Body of pancreas (tissue), 4 donors: ENCODE results near the gene PHF13. TPM values are rescaled to one million over a fixed set of nuclear protein-coding genes. Genes with fewer than 3 reads are reported as not detected.

Experiments used
- ATAC-seq: fragments of 150-250 bp; one replicate; pipeline ENCODE4 v1.9.1; 2016
- DNase-seq, 4 donors: peaks; one replicate each; pipeline ENCODE4 v3.0.0-alpha.2; 2019
- H3K27ac ChIP-seq, 4 donors: fragments of 200-600 bp; sonication (generic); 1 replicate in 3 of 4; 2 replicates in 1 of 4; pipeline versions ENCODE4 v1.5.1 to v1.6.1; 2016 to 2019; ENCODE audit warnings: mild to moderate bottlenecking in 1 of 4, mixed read lengths in 1 of 4, moderate library complexity in 1 of 4
- H3K27me3 ChIP-seq, 2 donors: fragments of 200-600 bp; sonication (generic); one replicate each; pipeline ENCODE4 v1.6.0; 2016; ENCODE audit warnings: mild to moderate bottlenecking in 1 of 2
- H3K36me3 ChIP-seq, 2 donors: fragments of 200-600 bp; sonication (generic); replicated peaks in 1 of 2; 2 replicates each; pipeline ENCODE4 v1.5.1; 2016; ENCODE audit warnings: low read depth in 2 of 2; ENCODE audit not compliant: insufficient read depth in 1 of 2
- H3K4me1 ChIP-seq: fragments of 200-600 bp; sonication (generic); one replicate; pipeline ENCODE4 v1.6.0; 2016
- H3K4me3 ChIP-seq, 2 donors: fragments of 200-600 bp; sonication (generic); 1 replicate in 1 of 2; 2 replicates in 1 of 2; pipeline ENCODE4 v1.5.1; 2016 to 2019
- H3K9me3 ChIP-seq, 3 donors: fragments of 200-600 bp; sonication (generic); 1 replicate in 2 of 3; 2 replicates in 1 of 3; pipeline ENCODE4 v1.5.1; 2016
- POLR2A ChIP-seq, 3 donors: fragments of 450-650 bp; IDR thresholded peaks; one replicate each; pipeline ENCODE4 v1.6.1; 2016; ENCODE audit warnings: antibody characterized with exemption in 3 of 3, mild to moderate bottlenecking in 2 of 3
- WGBS, 2 donors: methylation state at CpG; one replicate each; pipeline ENCODE4 v1.1.5; 2017; 5-methylcytosine and 5-hydroxymethylcytosine counted together
- intact Hi-C: fragments of 100-400 bp; cut with DNase I; formaldehyde crosslinking; loops from one replicate; pipeline ENCODE4 v1.15.1; 2023
- total RNA-seq, 2 donors: library from RNA; depleted of rRNA; stranded (reverse); fragments of >200 nt; gene quantifications; one replicate each; pipeline ENCODE4 v1.1.0, GENCODE V29; 2016
- TF ChIP-seq, protein P1 (sequence below), 7 experiments: fragments of 450-650 bp in 4 of 7; fragments of 200-600 bp in 3 of 7; sonication (generic) in 3 of 7; IDR thresholded peaks; one replicate each; pipeline ENCODE4 v1.5.1; 2016 to 2019; ENCODE audit warnings: antibody characterized with exemption in 7 of 7

The PHF13 gene
- total RNA-seq, 2 donors from 2014 or later = 6.2 to 9.6 TPM

DNA sequence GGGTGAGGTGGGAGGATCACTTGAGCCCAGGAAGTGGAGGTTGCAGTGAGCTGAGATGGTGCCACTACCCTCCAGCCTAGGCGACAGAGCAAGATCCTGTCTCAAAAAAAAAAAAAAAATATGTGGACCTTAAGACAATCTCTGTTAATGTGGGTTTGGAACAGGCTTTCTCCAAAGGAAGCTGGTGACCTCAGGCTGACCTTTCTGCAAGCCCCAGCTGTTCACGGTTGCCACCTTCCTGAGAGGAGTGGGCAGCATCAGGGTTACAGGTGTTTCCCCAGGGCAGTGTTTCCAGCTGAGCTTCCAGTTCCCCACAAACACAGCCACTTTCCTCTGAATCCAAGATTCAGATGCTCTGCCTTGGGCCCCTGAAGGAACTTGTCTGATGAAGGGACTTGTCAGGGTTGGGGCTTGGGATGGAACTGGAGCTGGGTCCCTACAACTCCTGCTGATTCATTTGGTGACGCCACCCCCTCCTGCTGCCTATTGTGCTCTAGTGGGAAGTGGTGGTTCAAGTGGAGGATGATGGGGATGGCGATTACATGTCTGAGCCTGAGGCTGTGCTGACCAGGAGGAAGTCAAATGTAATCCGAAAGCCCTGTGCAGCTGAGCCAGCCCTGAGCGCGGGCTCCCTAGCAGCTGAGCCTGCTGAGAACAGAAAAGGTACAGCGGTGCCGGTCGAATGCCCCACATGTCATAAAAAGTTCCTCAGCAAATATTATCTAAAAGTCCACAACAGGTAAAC, 31.8 kb upstream of the PHF13 start:
- 36 to 40% methylated on average over 9 to 10 of the region's 10 CpGs for WGBS, 2 donors
- no peak for ATAC-seq
- Histone ChIP-seq H3K4me1 (peaks cover 38% of the 10 kb centered on the region), H3K27ac (peak overlapping the region; percentile 23 to 97 (median 90)), H3K36me3 (no peaks in the 10 kb centered on the region), H3K9me3 (no peaks in the 10 kb centered on the region), H3K4me3 (no peak overlapping the region), H3K27me3 (no peaks in the 10 kb centered on the region)
- peak in 1 of 4 donors; percentile 53 for DNase-seq
- TF ChIP-seq, protein P1, sequence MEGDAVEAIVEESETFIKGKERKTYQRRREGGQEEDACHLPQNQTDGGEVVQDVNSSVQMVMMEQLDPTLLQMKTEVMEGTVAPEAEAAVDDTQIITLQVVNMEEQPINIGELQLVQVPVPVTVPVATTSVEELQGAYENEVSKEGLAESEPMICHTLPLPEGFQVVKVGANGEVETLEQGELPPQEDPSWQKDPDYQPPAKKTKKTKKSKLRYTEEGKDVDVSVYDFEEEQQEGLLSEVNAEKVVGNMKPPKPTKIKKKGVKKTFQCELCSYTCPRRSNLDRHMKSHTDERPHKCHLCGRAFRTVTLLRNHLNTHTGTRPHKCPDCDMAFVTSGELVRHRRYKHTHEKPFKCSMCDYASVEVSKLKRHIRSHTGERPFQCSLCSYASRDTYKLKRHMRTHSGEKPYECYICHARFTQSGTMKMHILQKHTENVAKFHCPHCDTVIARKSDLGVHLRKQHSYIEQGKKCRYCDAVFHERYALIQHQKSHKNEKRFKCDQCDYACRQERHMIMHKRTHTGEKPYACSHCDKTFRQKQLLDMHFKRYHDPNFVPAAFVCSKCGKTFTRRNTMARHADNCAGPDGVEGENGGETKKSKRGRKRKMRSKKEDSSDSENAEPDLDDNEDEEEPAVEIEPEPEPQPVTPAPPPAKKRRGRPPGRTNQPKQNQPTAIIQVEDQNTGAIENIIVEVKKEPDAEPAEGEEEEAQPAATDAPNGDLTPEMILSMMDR (IDR thresholded peaks at IDR 0.05) = no peak
- no peak for TF ChIP-seq POLR2A (IDR thresholded peaks at IDR 0.05)
- intact Hi-C loops = no loop called here

DNA sequence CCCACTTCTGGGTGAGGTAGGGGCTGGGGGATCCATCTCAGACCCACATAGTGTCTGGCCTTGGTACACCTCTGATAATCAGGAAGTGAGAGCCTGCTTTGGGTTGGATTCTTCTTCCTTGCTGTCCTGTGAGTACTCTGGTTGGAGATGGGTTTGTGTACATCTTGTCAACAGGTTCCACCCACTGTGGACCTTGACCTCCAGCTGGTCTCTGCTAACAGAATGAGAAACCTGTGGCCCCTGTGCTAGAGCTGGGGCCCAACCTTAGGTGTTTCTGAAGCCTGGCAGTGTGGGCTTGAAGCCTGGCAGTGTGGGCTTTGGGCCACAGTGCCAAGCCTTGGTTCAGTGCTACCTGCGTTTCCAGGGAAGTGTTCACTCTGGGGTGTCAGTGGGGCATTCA, 31.2 kb upstream of the PHF13 start:
- WGBS, 2 donors = 33 to 40% methylated on average over 1 of the region's 1 CpG
- H3K36me3 ChIP-seq = no peaks in the 10 kb centered on the region
- TF ChIP-seq, protein P1 (IDR thresholded peaks at IDR 0.05) = no peak
- no peak for TF ChIP-seq POLR2A (IDR thresholded peaks at IDR 0.05)
- peak overlapping the region in 3 of 4 donors; percentile 23 to 97 (median 93) for H3K27ac ChIP-seq
- intact Hi-C loops = no loop called here
- no peaks in the 10 kb centered on the region for H3K27me3 ChIP-seq
- H3K4me3 ChIP-seq = no peak overlapping the region
- peaks cover 43% of the 10 kb centered on the region for H3K4me1 ChIP-seq
- no peak for ATAC-seq
- peak in 3 of 4 donors; percentile 51 to 67 (median 64) for DNase-seq
- H3K9me3 ChIP-seq = no peaks in the 10 kb centered on the region

DNA sequence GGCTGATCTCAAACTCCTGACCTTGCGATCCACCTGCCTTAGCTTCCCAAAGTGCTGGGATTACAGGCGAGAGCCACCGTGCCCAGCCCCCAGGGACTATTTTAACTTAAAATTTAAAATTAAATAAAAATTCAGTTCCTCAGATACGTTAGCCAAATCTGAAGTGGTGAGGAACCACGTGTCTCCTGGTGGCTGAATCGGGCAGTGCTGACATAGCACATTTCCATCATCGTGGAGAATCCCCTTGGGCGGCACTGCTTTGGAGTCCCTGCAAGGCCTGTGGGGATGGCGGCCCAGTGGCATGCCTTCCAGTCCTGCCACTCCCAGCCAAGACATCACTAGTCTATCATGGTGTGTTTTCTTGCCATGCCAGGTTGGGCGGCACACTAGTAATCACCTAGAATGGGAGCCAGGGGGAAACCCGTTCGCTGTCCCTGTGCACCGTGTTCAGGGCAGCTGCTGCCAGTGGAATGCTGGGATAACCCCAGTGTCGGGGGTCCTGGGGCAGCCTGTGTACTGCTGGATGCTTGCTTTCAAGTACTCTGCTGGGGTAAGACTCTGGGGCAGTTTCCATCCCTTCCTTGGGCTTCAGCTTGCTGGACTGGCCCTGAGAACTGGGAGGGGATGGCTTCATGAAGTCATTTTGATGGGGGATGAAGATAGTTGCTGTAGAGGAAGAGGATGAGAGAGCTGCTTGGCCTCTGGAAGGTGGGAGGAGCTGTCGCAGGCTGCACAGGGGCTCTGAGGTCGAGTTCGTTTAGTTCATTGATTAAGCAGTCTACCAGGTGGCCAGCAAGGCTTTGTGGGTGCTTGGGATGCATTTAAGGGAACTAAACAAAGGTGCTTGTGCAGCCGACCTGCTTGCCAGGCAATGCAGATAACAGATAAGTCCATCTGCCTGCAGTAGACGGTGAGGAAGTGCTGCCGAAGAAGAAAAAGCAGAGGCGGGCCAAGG, 29.1 kb upstream of the PHF13 start:
- no peaks in the 10 kb centered on the region for H3K27me3 ChIP-seq
- no peaks in the 10 kb centered on the region for H3K9me3 ChIP-seq
- TF ChIP-seq, protein P1 (IDR thresholded peaks at IDR 0.05) = peak in 1 of 7 experiments; percentile 12
- no peak for TF ChIP-seq POLR2A (IDR thresholded peaks at IDR 0.05)
- ATAC-seq (no peak), DNase-seq (no peak)
- 70 to 73% methylated on average over 11 to 21 of the region's 21 CpGs for WGBS, 2 donors
- H3K4me3 ChIP-seq = no peak overlapping the region
- H3K27ac ChIP-seq = no peak overlapping the region
- peaks cover 0 to 7% of the 10 kb centered on the region in 2 donors for H3K36me3 ChIP-seq
- H3K4me1 ChIP-seq = peaks cover 58% of the 10 kb centered on the region
- intact Hi-C loops = no loop called here

DNA sequence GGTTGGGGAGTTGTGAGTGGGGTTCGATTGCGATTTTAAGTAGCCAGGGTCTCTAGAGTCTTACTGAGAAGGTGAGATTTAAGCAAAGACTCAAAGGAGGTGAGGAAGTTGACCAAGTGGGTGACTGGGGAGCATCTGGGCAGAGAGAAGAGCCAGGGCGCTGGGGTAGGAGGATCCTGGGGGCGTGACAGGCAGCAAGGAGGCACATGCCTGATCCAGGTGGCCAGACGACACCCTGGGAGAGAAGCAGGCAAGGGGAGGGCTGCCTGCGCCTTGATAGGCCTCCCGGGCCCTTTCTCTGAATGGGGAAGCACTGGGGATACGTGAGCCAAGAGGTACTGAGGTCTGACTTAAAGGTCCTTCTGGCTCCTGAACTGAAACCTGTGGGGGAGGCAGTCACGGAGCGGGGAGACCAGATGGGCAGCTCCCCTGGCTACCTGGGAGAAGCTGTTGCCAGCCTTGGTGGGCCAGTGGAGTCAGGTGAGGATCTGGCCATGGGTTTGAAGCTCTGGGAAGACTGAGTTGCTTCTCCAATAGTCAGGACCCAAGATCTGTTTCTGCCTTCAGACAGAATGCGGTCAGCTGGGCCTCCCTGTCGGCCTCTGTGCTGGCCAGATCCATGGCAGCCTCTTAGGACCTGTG, 28.3 kb upstream of the PHF13 start:
- Histone ChIP-seq H3K4me1 (peaks cover 59% of the 10 kb centered on the region), H3K4me3 (no peak overlapping the region), H3K36me3 (peaks cover 0 to 9% of the 10 kb centered on the region in 2 donors), H3K27ac (no peak overlapping the region), H3K9me3 (no peaks in the 10 kb centered on the region), H3K27me3 (no peaks in the 10 kb centered on the region)
- intact Hi-C loops = no loop called here
- no peak for ATAC-seq
- TF ChIP-seq, protein P1 (IDR thresholded peaks at IDR 0.05) = no peak
- no peak for TF ChIP-seq POLR2A (IDR thresholded peaks at IDR 0.05)
- 73 to 84% methylated on average over 7 to 12 of the region's 12 CpGs for WGBS, 2 donors
- DNase-seq = no peak
